ENCODE results near the gene DOCK2. TPM values are rescaled to one million over a fixed set of nuclear protein-coding genes. Genes with fewer than 3 reads are reported as not detected.

DOCK2 gene
- polyA plus RNA-seq, 1 donor (not counting 4 experiments of a cell fraction or from before 2014, with no cell fraction given) = 0.21 TPM

DNA sequence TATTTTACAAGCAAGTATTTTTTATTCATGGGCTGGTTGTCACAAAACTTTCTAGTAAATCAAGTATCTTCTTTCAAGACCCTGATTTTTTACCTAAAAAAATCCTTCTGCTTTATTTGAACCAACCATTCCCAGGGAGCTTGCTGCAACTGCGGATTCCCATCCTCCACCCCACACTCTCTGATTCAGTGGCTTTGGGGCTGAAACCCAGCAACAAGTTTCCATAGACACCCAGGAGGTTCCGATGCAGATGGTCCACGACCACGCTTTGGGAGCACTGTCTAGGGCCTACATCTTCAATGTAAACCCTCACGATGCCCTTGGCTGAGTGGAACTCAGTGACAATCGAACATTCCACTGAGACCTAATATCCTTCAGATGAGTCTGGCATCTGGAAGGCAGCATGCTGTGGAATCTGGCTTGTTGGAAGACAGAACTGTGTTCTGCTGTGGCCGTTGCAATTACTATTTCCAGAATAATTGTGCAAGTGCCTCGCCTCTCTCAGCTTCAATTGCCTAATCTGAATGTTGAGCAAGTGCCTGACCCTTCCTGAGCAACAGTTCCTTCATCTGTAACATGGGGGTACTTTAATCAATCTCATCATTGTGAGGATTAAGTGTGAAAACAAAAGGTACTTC lies 238.1 kb downstream of the DOCK2 start:
- Histone ChIP-seq H3K9me1 (ENCODE audit: control insufficient read depth, extremely low read depth, insufficient read depth, low read length) (no peaks in the 10 kb centered on the region), H3K36me3 (ENCODE audit: control insufficient read depth in 2 of 2, extremely low read depth in 1 of 2, insufficient read depth in 2 of 2, low read length in 2 of 2) (no peaks in the 10 kb centered on the region), H3K9ac (ENCODE audit: control insufficient read depth, extremely low read depth, insufficient read depth, low read length) (no peak overlapping the region), H4K20me1 (ENCODE audit: control insufficient read depth, extremely low read depth, insufficient read depth, low read length) (no peaks in the 10 kb centered on the region), H2AFZ (ENCODE audit: control insufficient read depth, low read length) (no peak overlapping the region), H3K27ac (ENCODE audit: control insufficient read depth, insufficient read depth, low read length) (no peak overlapping the region), H3K9me3 (ENCODE audit: control insufficient read depth, low read depth, low read length) (no peaks in the 10 kb centered on the region), H3K27me3 (ENCODE audit: control insufficient read depth, extremely low read depth, insufficient read depth, low read length) (no peaks in the 10 kb centered on the region), H3K4me3 (ENCODE audit: control insufficient read depth in 2 of 3, extremely low read depth in 1 of 3, insufficient read depth in 2 of 3, low read depth in 1 of 3, low read length in 3 of 3) (no peak overlapping the region), H3K4me2 (ENCODE audit: control insufficient read depth, extremely low read depth, insufficient read depth, low read depth, low read length) (no peak overlapping the region), H3K79me2 (ENCODE audit: control insufficient read depth, insufficient read depth, low read length) (no peaks in the 10 kb centered on the region), H3K4me1 (ENCODE audit: control insufficient read depth, extremely low read depth, insufficient read depth, low read length) (no peaks in the 10 kb centered on the region)
- dilution Hi-C loops (cut with MboI; ENCODE audit: extremely low pct_ligation_motif_present, low sequenced_read_pairs) = no loop called here
- DNase-seq (ENCODE audit: low read depth, low spot score) = no peak
- TF ChIP-seq EZH2 (IDR thresholded peaks at IDR 0.05; ENCODE audit: low read length) = no peak
- TF ChIP-seq, protein P1, sequence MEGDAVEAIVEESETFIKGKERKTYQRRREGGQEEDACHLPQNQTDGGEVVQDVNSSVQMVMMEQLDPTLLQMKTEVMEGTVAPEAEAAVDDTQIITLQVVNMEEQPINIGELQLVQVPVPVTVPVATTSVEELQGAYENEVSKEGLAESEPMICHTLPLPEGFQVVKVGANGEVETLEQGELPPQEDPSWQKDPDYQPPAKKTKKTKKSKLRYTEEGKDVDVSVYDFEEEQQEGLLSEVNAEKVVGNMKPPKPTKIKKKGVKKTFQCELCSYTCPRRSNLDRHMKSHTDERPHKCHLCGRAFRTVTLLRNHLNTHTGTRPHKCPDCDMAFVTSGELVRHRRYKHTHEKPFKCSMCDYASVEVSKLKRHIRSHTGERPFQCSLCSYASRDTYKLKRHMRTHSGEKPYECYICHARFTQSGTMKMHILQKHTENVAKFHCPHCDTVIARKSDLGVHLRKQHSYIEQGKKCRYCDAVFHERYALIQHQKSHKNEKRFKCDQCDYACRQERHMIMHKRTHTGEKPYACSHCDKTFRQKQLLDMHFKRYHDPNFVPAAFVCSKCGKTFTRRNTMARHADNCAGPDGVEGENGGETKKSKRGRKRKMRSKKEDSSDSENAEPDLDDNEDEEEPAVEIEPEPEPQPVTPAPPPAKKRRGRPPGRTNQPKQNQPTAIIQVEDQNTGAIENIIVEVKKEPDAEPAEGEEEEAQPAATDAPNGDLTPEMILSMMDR (optimal IDR thresholded peaks at IDR 0.05 in 1 of 3, IDR thresholded peaks at IDR 0.05 in 1 of 3, conservative IDR thresholded peaks at IDR 0.05 in 1 of 3; ENCODE audit: extremely low read depth in 1 of 3, insufficient read depth in 2 of 3, low read length in 3 of 3) = no peak
- no peak for FAIRE-seq

DNA sequence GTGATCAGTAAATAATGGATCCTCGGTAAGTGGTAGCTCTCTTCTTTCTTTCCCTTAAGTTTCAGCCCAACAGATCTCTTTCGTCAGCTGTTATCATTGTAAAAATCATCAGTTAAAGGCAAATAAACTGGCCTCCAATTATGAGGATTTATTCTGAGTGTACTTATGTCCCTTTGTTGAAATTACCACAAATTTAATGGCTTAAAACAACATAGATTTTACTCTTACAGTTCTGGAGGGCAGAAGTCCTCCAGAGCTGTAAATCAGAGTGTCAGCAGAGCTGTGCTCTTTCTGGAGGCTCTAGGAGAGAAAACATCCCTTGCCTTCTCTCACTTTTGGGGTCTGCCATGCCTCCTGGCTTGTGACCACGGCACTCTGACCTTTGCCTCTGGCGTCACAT lies 238.7 kb downstream of the DOCK2 start:
- no peaks in the 10 kb centered on the region for H3K9me3 ChIP-seq (ENCODE audit: control insufficient read depth, low read depth, low read length)
- dilution Hi-C loops (cut with MboI; ENCODE audit: extremely low pct_ligation_motif_present, low sequenced_read_pairs) = no loop called here
- no peak for FAIRE-seq

More for the DNA sequence above, 238.7 kb downstream of the DOCK2 start:
- Histone ChIP-seq H2AFZ (ENCODE audit: control insufficient read depth, low read length) (no peak overlapping the region), H3K27ac (ENCODE audit: control insufficient read depth, insufficient read depth, low read length) (no peak overlapping the region), H3K4me1 (ENCODE audit: control insufficient read depth, extremely low read depth, insufficient read depth, low read length) (no peaks in the 10 kb centered on the region), H3K9me1 (ENCODE audit: control insufficient read depth, extremely low read depth, insufficient read depth, low read length) (no peaks in the 10 kb centered on the region), H3K4me2 (ENCODE audit: control insufficient read depth, extremely low read depth, insufficient read depth, low read depth, low read length) (no peak overlapping the region), H3K36me3 (ENCODE audit: control insufficient read depth in 2 of 2, extremely low read depth in 1 of 2, insufficient read depth in 2 of 2, low read length in 2 of 2) (no peaks in the 10 kb centered on the region), H3K27me3 (ENCODE audit: control insufficient read depth, extremely low read depth, insufficient read depth, low read length) (no peaks in the 10 kb centered on the region), H3K4me3 (ENCODE audit: control insufficient read depth in 2 of 3, extremely low read depth in 1 of 3, insufficient read depth in 2 of 3, low read depth in 1 of 3, low read length in 3 of 3) (no peak overlapping the region), H4K20me1 (ENCODE audit: control insufficient read depth, extremely low read depth, insufficient read depth, low read length) (no peaks in the 10 kb centered on the region), H3K9ac (ENCODE audit: control insufficient read depth, extremely low read depth, insufficient read depth, low read length) (no peak overlapping the region), H3K79me2 (ENCODE audit: control insufficient read depth, insufficient read depth, low read length) (no peaks in the 10 kb centered on the region)
- no peak for DNase-seq (ENCODE audit: low read depth, low spot score)
- TF ChIP-seq EZH2 (IDR thresholded peaks at IDR 0.05; ENCODE audit: low read length) = no peak
- TF ChIP-seq, protein P1 (optimal IDR thresholded peaks at IDR 0.05 in 1 of 3, IDR thresholded peaks at IDR 0.05 in 1 of 3, conservative IDR thresholded peaks at IDR 0.05 in 1 of 3; ENCODE audit: extremely low read depth in 1 of 3, insufficient read depth in 2 of 3, low read length in 3 of 3) = no peak

All from keratinocyte (primary cell).